T-helper 2 cell treated with Interferon-gamma antibody and Interleukin-4, amounts not matched to agents 5 μg/mL and 100 μg/mL, for 36 hours (primary cell): ENCODE results near the gene HEXD.

Experiments used
- DNase-seq: peaks from one replicate; pipeline ENCODE4 v3.0.0; 2021; ENCODE audit warnings: low spot score
- H3K27ac Mint-ChIP-seq: one replicate; pipeline ENCODE4 v1.8.0; 2021; ENCODE audit warnings: mild to moderate bottlenecking, mixed read lengths
- H3K27me3 Mint-ChIP-seq: one replicate; pipeline ENCODE4 v1.8.0; 2021; ENCODE audit warnings: low read depth, mixed read lengths
- H3K36me3 Mint-ChIP-seq: one replicate; pipeline ENCODE4 v1.8.0; 2021; ENCODE audit warnings: low read depth, mixed read lengths
- H3K4me1 Mint-ChIP-seq: one replicate; pipeline ENCODE4 v1.8.0; 2021; ENCODE audit warnings: low read depth, mixed read lengths
- H3K4me3 Mint-ChIP-seq: one replicate; pipeline ENCODE4 v1.8.0; 2022; ENCODE audit warnings: mild to moderate bottlenecking, moderate library complexity, mixed read lengths
- H3K9me3 Mint-ChIP-seq: one replicate; pipeline ENCODE4 v1.8.0; 2021; ENCODE audit warnings: mixed read lengths

The HEXD gene

DNA sequence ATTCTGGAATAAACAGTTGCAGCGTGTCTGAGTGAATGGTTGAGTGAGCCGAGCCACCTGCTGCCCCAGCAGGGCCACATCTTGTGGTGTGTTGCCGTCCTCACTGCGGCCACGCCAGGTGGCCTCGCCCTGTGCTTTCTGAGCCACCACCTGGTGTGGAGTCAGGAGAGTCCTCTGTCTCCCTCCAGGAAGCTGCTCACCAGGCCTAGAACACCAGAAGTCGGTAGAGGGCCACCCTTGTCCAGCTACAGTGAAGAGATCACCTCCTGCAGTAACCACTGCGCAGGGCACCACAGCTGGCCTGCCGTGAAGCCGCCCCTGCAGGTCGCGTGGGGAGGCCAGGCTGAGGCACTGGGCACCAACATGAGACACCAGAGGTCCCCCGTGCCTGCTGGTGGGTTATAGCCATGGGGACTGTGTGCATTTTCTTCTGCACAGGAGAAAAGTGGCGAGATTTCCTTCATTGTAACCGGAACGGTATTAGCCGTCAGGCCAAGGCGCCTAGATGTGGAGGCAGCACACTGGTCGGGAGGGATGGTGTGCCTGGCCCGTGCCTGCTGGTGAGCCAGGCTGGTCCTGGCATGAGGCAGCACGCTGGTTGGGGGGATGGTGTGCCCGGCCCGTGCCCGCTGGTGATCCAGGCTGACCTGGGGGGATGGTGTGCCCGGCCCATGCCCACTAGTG is 72.5 kb downstream of the HEXD start:
- no peak for DNase-seq
- Mint-ChIP-seq H3K9me3 (no peaks in the 10 kb centered on the region), H3K4me3 (no peak overlapping the region), H3K27me3 (no peaks in the 10 kb centered on the region), H3K4me1 (peaks cover 18% of the 10 kb centered on the region), H3K36me3 (peaks cover 29% of the 10 kb centered on the region), H3K27ac (no peak overlapping the region)

DNA sequence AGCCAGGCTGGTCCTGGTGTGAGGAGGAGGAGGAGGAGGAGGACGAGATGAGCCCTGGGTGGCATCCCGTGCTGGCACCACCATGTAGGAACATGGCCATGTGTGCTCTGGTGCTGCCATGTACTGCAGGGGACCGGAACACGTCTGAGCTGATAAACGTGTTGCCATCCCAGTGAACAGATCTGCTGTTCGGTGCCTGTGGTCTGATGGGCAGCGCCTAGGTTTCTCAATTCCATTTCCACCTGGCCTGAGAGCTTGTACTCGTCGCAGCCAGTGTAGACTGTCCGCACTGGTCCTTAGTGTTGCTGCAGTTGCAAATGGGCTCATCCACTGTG is 73.0 kb downstream of the HEXD start:
- Mint-ChIP-seq H3K36me3 (peaks cover 24% of the 10 kb centered on the region), H3K4me3 (no peak overlapping the region), H3K4me1 (peaks cover 15% of the 10 kb centered on the region), H3K27ac (no peak overlapping the region), H3K27me3 (no peaks in the 10 kb centered on the region), H3K9me3 (no peaks in the 10 kb centered on the region)
- DNase-seq: no peak

DNA sequence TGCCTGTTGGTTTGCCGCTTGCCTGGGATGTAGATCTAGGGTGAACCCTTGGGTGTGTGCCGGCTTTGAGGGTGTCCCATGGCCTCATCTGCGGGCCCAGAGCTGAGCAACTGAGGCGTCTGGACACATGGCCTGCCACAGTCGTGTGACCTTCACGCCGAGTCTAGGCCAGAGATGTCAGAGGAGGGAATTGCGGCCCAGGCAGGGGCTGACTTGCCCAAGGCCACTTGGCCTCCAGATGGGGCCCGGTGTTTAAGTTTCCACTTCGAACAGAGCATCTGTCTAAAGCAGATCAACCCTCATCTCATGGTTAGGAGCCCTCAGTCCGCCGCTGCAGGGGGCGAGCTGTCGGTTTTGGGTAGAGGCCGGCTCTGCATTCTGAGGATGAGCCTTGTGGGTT is 73.4 kb downstream of the HEXD start:
- Mint-ChIP-seq H3K27me3 (no peaks in the 10 kb centered on the region), H3K9me3 (no peaks in the 10 kb centered on the region), H3K36me3 (peaks cover 21% of the 10 kb centered on the region), H3K27ac (no peak overlapping the region), H3K4me3 (no peak overlapping the region), H3K4me1 (peaks cover 14% of the 10 kb centered on the region)
- no peak for DNase-seq
